ENCODE measurements around the gene SERTM1. TPM values are rescaled to one million over a fixed set of nuclear protein-coding genes. Genes with fewer than 3 reads are reported as not detected.

Gene SERTM1
- not detected in 2 replicates for total RNA-seq (2012; rRNA removed)
- not detected in 2 replicates for polyA plus RNA-seq (2012; rRNA removed)
- not detected in 2 replicates for polyA plus RNA-seq (2012; cell fraction: cytosol; rRNA removed)
- polyA plus RNA-seq (2012; cell fraction: nucleus; rRNA removed; ENCODE audit: low replicate concordance): not detected in 2 replicates
- Bru-seq, nascent RNA: not detected
- BruChase-seq, experiment 1, labeled RNA remaining after a 6-hour chase: not detected
- BruChase-seq, experiment 2, labeled RNA remaining after a 2-hour chase: not detected
- long read RNA-seq: 0 reads

GRCh38 chr13:36673838-36674326 lies at the start of gene SERTM1:
TSS of gene SERTM1 (plus strand) at chr13:36674020. CDS start at chr13:36695079, 21,059 bp downstream.
- H2AK9ac ChIP-seq (replicated peaks; ENCODE audit: low read depth, low read length, poor library complexity): no peak within 1 kb of the TSS
- no peak within 1 kb of the TSS for H3K14ac ChIP-seq (replicated peaks; ENCODE audit: low read depth, low read length)
- dilution Hi-C loops (cut with HindIII; ENCODE audit: low sequenced_read_pairs, unreplicated experiment) (no loop called here), in situ Hi-C loops (cut with MboI; ENCODE audit: low sequenced_read_pairs) (no loop called here), intact Hi-C loops (cut with micrococcal nuclease) (no loop called here)
- H3K79me1 ChIP-seq (ENCODE audit: low read depth in 1 of 2, low read length in 2 of 2): no peaks in the 10 kb centered on the region
- H3K4me3 ChIP-seq (ENCODE audit: insufficient read depth, low read depth, low read length): no peak within 1 kb of the TSS
- H3K56ac ChIP-seq (ENCODE audit: extremely low read depth, insufficient read depth, low read length): no peak within 1 kb of the TSS
- no peak within 1 kb of the TSS for H4K91ac ChIP-seq (ENCODE audit: insufficient read depth, low read depth, low read length)
- no peak within 1 kb of the TSS for H4K5ac ChIP-seq (ENCODE audit: low read depth, low read length)
- H4K20me1 ChIP-seq (ENCODE audit: insufficient read depth, low read length): no peaks in the 10 kb centered on the region
- no peak for DNase-seq
- BruUV-seq (replicated peaks): no TSS peak
- no peak within 1 kb of the TSS for H2BK120ac ChIP-seq (ENCODE audit: low read depth, low read length)
- TF ChIP-seq SMC3 (IDR thresholded peaks at IDR 0.05; ENCODE audit: low read depth, low read length) (no peak), POLR2A (IDR thresholded peaks at IDR 0.05; ENCODE audit: low read depth, low read length) (no peak), MAZ (IDR thresholded peaks at IDR 0.05; ENCODE audit: borderline replicate concordance, low read depth, low read length) (no peak), RFX5 (IDR thresholded peaks at IDR 0.05; ENCODE audit: low read depth, low read length) (no peak), BHLHE40 (IDR thresholded peaks at IDR 0.05; ENCODE audit: low read depth, low read length) (no peak), CTCF (conservative IDR thresholded peaks at IDR 0.05; ENCODE audit: low read depth, low read length) (no peak), NFE2L2 (IDR thresholded peaks at IDR 0.05; ENCODE audit: low read depth, low read length) (no peak), RAD21 (IDR thresholded peaks at IDR 0.05; ENCODE audit: low read length) (no peak), MXI1 (IDR thresholded peaks at IDR 0.05; ENCODE audit: borderline replicate concordance, low read depth, low read length) (no peak), FOS (IDR thresholded peaks at IDR 0.05; ENCODE audit: low read depth, low read length) (no peak), CEBPB (IDR thresholded peaks at IDR 0.05; ENCODE audit: low read depth, low read length) (no peak), RCOR1 (IDR thresholded peaks at IDR 0.05; ENCODE audit: insufficient replicate concordance, low read length) (no peak), CHD1 (IDR thresholded peaks at IDR 0.05; ENCODE audit: low read depth, low read length) (no peak), USF2 (IDR thresholded peaks at IDR 0.05; ENCODE audit: low read depth, low read length) (no peak), MAFK (IDR thresholded peaks at IDR 0.05; ENCODE audit: low read depth, low read length) (no peak)
- TF ChIP-seq, protein P1, sequence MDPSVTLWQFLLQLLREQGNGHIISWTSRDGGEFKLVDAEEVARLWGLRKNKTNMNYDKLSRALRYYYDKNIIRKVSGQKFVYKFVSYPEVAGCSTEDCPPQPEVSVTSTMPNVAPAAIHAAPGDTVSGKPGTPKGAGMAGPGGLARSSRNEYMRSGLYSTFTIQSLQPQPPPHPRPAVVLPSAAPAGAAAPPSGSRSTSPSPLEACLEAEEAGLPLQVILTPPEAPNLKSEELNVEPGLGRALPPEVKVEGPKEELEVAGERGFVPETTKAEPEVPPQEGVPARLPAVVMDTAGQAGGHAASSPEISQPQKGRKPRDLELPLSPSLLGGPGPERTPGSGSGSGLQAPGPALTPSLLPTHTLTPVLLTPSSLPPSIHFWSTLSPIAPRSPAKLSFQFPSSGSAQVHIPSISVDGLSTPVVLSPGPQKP (IDR thresholded peaks at IDR 0.05; ENCODE audit: borderline replicate concordance, low read depth, low read length): no peak
- peaks cover 25% of the 10 kb centered on the region for H3K27me3 ChIP-seq (ENCODE audit: control insufficient read depth, insufficient read depth, low read length)
- WGBS, 2 experiments (ENCODE audit: extremely low coverage in 2 of 2, insufficient read length in 1 of 2): 4% methylated on average over 34 of the region's 56 CpGs; no CpG with 5 or more reads in 1 of the 2 experiments
- H2AK5ac ChIP-seq (ENCODE audit: low read depth, low read length): no peak within 1 kb of the TSS
- no peaks in the 10 kb centered on the region for H3K36me3 ChIP-seq (ENCODE audit: control insufficient read depth, insufficient read depth, low read length)
- ChIA-PET CTCF (no interaction called here), POLR2A (ENCODE audit: unreplicated experiment) (no interaction called here)
- no peak within 1 kb of the TSS for H4K8ac ChIP-seq (ENCODE audit: low read depth in 2 of 2, low read length in 2 of 2)
- H3K4me2 ChIP-seq (ENCODE audit: low read depth, low read length): no peak within 1 kb of the TSS; the same call in 1 of the 2 replicates
- no peaks in the 10 kb centered on the region for H3K4me1 ChIP-seq (ENCODE audit: control insufficient read depth, insufficient read depth, low read length)
- H2BK15ac ChIP-seq (ENCODE audit: low read depth, low read length): no peak within 1 kb of the TSS
- H3K9me3 ChIP-seq (ENCODE audit: control insufficient read depth, insufficient read depth, low read length): no peaks in the 10 kb centered on the region
- no peak within 1 kb of the TSS for H3K23ac ChIP-seq (ENCODE audit: low read depth, low read length)
- H3K18ac ChIP-seq (ENCODE audit: low read depth, low read length): no peak within 1 kb of the TSS
- H2BK20ac ChIP-seq (ENCODE audit: low read depth, low read length): no peak within 1 kb of the TSS
- ATAC-seq (ENCODE audit: low read depth): peak; percentile 21; the same call in 1 of the 2 replicates
- no peak within 1 kb of the TSS for H3K4ac ChIP-seq (ENCODE audit: low read depth, low read length)
- H3K9me1 ChIP-seq (ENCODE audit: insufficient read depth, low read length): no peaks in the 10 kb centered on the region
- H2AFZ ChIP-seq (replicated peaks; ENCODE audit: low read length, poor library complexity): peak within 1 kb of the TSS; percentile 51
- no peak within 1 kb of the TSS for H2BK5ac ChIP-seq (ENCODE audit: low read depth, low read length, poor library complexity, severe bottlenecking)
- H3K9ac ChIP-seq (ENCODE audit: low read depth, low read length): no peak within 1 kb of the TSS
- H3K27ac ChIP-seq (ENCODE audit: insufficient read depth, low read length): no peak within 1 kb of the TSS

Measured in IMR-90 (cell line).